Osteoblast (primary cell): ENCODE data around the gene PARP14. TPM values are rescaled to one million over a fixed set of nuclear protein-coding genes. Genes with fewer than 3 reads are reported as not detected.
"Not testable (repeated sequence)": the region's sequence is repeated elsewhere in the genome, so short reads cannot be mapped to it uniquely, and the experiment has no call there.

Source experiments
- DNase-seq: peaks from one replicate; pipeline ENCODE4 v3.0.0; 2011; ENCODE audit warnings: low spot score, mixed read lengths; ENCODE audit not compliant: insufficient read length; ENCODE audit errors: missing footprints
- H2AFZ ChIP-seq: 2 replicates; pipeline ENCODE4 v1.6.0; 2011; ENCODE audit warnings: mild to moderate bottlenecking, low read length
- H3K27ac ChIP-seq: 2 replicates; pipeline ENCODE4 v1.5.1; 2011; ENCODE audit warnings: mild to moderate bottlenecking, low read depth, low read length, moderate library complexity
- H3K27me3 ChIP-seq: 2 replicates; pipeline ENCODE4 v1.6.0; 2012; ENCODE audit warnings: mild to moderate bottlenecking, control low read depth, inconsistent platforms, low read length, moderate library complexity; ENCODE audit not compliant: insufficient read depth
- H3K36me3 ChIP-seq: 2 replicates; pipeline ENCODE4 v1.5.1; 2011; ENCODE audit warnings: mild to moderate bottlenecking, low read length, control low read depth, moderate library complexity; ENCODE audit not compliant: insufficient read depth
- H3K4me1 ChIP-seq: 2 replicates; pipeline ENCODE4 v1.5.1; 2011; ENCODE audit warnings: mild to moderate bottlenecking, low read length, control low read depth, moderate library complexity; ENCODE audit not compliant: insufficient read depth
- H3K4me2 ChIP-seq: 2 replicates; pipeline ENCODE4 v1.6.0; 2011; ENCODE audit warnings: mild to moderate bottlenecking, low read length; ENCODE audit not compliant: insufficient read depth
- H3K4me3 ChIP-seq: fragments of 200-600 bp; sonication (generic); 3 replicates; pipeline ENCODE4 v1.5.1; 2012; ENCODE audit warnings: mild to moderate bottlenecking, low read length, inconsistent platforms; ENCODE audit not compliant: insufficient read depth
- H3K79me2 ChIP-seq: 2 replicates; pipeline ENCODE4 v1.6.0; 2012; ENCODE audit warnings: mild to moderate bottlenecking, low read length, control low read depth, inconsistent platforms; ENCODE audit not compliant: insufficient read depth
- H3K9me3 ChIP-seq: 2 replicates; pipeline ENCODE4 v1.5.1; 2011; ENCODE audit warnings: low read depth, low read length, control low read depth
- H4K20me1 ChIP-seq: 2 replicates; pipeline ENCODE4 v1.6.0; 2012; ENCODE audit warnings: mild to moderate bottlenecking, low read length, control low read depth; ENCODE audit not compliant: insufficient read depth
- total RNA-seq: library from RNA; depleted of rRNA; stranded (reverse); fragments of >200 nt; gene quantifications from 2 replicates; pipeline ENCODE4 v1.2.3, GENCODE V29; 2012
- TF ChIP-seq, protein P1 (sequence below): IDR thresholded peaks from 2 replicates; pipeline ENCODE4 v1.5.1; 2011; ENCODE audit warnings: mild to moderate bottlenecking, low read depth, low read length, moderate library complexity; ENCODE audit errors: extremely low read depth

PARP14 gene
- total RNA-seq, 1 donor: 84.3 TPM

DNA sequence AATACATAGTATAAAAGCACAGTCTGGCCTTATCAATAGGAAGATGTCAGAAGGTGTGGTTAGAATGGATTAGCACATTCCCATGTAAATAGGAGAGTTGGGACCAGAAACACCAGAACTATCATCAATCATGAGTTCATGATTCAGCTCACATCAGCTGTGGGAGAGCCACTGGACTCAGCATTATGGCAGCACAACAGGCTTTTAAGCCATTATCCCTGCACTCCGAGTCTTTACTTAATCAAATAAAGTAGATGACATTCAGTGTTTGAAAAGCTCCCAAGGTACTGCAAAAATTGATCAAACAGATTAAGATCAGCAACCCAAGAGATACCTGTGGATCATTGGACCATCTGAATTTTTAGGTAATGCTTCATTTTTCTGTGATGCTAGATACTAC is 24.7 kb downstream of the PARP14 start:
- no peaks in the 10 kb centered on the region for H3K27me3 ChIP-seq
- DNase-seq: no peak
- H3K79me2 ChIP-seq: no peaks in the 10 kb centered on the region
- H4K20me1 ChIP-seq: no peaks in the 10 kb centered on the region
- H3K4me2 ChIP-seq: no peak overlapping the region
- H3K9me3 ChIP-seq: no peaks in the 10 kb centered on the region
- H2AFZ ChIP-seq: no peak overlapping the region
- TF ChIP-seq, protein P1, sequence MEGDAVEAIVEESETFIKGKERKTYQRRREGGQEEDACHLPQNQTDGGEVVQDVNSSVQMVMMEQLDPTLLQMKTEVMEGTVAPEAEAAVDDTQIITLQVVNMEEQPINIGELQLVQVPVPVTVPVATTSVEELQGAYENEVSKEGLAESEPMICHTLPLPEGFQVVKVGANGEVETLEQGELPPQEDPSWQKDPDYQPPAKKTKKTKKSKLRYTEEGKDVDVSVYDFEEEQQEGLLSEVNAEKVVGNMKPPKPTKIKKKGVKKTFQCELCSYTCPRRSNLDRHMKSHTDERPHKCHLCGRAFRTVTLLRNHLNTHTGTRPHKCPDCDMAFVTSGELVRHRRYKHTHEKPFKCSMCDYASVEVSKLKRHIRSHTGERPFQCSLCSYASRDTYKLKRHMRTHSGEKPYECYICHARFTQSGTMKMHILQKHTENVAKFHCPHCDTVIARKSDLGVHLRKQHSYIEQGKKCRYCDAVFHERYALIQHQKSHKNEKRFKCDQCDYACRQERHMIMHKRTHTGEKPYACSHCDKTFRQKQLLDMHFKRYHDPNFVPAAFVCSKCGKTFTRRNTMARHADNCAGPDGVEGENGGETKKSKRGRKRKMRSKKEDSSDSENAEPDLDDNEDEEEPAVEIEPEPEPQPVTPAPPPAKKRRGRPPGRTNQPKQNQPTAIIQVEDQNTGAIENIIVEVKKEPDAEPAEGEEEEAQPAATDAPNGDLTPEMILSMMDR: no peak
- H3K4me1 ChIP-seq: no peaks in the 10 kb centered on the region
- H3K4me3 ChIP-seq: no peak overlapping the region
- H3K27ac ChIP-seq: no peak overlapping the region
- H3K36me3 ChIP-seq: peaks cover 3% of the 10 kb centered on the region

DNA sequence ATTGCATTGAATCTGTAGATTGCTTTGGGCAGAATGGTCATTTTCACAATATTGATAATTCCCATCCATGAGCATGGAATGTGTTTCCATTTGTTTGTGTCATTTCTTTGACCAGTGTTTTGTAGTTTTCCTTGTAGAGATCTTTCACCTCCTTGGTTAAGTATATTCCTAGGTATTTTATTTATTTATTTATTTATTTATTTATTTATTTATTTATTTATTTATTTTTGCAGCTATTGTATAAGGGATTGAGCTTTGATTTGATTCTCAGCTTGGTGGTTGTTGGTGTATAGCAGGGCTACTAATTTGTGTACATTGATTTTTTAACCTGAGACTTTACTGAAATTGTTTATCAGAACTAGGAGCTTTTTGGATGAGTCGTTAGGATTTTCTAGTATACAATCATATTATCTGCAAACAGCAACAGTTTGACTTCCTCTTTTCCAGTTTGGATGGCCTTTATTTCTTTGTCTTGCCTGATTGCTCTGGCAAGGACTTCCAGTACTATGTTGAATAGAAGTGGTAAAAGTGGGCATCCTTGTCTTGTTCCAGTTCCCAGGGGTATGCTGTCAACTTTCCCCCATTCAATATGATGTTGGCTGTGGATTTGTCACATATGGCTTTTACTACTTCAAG is 30.1 kb downstream of the PARP14 start:
- not testable (repeated sequence) for H2AFZ ChIP-seq, H4K20me1 ChIP-seq, H3K4me1 ChIP-seq, H3K9me3 ChIP-seq, H3K27ac ChIP-seq, H3K79me2 ChIP-seq, DNase-seq, H3K36me3 ChIP-seq, H3K27me3 ChIP-seq, H3K4me2 ChIP-seq, H3K4me3 ChIP-seq

DNA sequence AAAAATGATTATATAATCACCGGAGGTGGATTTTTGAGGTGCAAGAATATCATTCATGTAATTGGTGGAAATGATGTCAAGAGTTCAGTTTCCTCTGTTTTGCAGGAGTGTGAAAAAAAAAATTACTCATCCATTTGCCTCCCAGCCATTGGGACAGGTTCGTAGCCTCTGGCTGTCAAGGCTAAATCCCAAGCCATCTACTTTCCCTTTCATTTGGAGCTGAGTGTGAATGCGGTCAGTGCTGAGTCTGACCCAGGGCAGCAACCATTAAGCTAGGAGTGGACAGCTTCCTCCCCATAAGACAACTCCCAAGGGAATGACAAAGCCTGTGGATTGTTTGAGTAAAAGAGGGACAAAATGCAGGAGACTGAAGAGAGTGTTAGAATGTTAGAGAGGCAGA is 33.6 kb downstream of the PARP14 start:
- no peaks in the 10 kb centered on the region for H3K79me2 ChIP-seq
- no peak overlapping the region for H2AFZ ChIP-seq
- H3K27ac ChIP-seq: no peak overlapping the region
- TF ChIP-seq, protein P1: no peak
- no peak for DNase-seq
- H3K27me3 ChIP-seq: no peaks in the 10 kb centered on the region
- H3K36me3 ChIP-seq: peaks cover 17% of the 10 kb centered on the region
- H3K4me1 ChIP-seq: no peaks in the 10 kb centered on the region
- H3K4me3 ChIP-seq: no peak overlapping the region
- no peaks in the 10 kb centered on the region for H4K20me1 ChIP-seq
- no peak overlapping the region for H3K4me2 ChIP-seq
- H3K9me3 ChIP-seq: no peaks in the 10 kb centered on the region

DNA sequence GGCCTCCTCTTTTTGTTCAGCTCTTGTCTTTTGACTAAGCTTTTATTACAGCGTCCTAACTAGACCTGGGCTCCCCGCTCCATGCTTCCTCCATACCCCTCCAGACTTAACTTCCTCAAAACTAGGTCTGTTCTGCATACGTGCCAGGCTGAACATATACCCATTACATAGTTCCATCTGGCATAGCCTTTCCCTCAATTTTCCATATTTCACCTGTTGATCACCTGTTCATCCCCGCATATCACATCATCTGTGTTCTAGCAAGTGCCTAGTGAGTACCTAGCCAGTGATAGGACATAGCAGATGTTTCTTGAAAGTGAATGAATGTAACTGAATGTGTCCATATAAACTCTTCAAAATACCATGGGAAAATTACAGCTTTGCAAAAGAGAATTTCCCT is 36.0 kb downstream of the PARP14 start:
- Histone ChIP-seq H3K79me2 (no peaks in the 10 kb centered on the region), H3K27ac (no peak overlapping the region), H3K36me3 (peaks cover 23% of the 10 kb centered on the region), H4K20me1 (no peaks in the 10 kb centered on the region), H3K27me3 (no peaks in the 10 kb centered on the region), H3K4me1 (no peaks in the 10 kb centered on the region), H3K9me3 (no peaks in the 10 kb centered on the region), H2AFZ (no peak overlapping the region), H3K4me3 (no peak overlapping the region), H3K4me2 (no peak overlapping the region)
- DNase-seq: no peak
- TF ChIP-seq, protein P1: no peak
